Amniotic stem cell (primary cell): Measurements from ENCODE around the gene MSRB1.
"Not testable (repeated sequence)": the region's sequence is repeated elsewhere in the genome, so short reads cannot be mapped to it uniquely, and the experiment has no call there.

Experiments
- DNase-seq: peaks from one replicate; lab custom pipeline; 2025; lab: John Stamatoyannopoulos, UW

The MSRB1 gene

DNA sequence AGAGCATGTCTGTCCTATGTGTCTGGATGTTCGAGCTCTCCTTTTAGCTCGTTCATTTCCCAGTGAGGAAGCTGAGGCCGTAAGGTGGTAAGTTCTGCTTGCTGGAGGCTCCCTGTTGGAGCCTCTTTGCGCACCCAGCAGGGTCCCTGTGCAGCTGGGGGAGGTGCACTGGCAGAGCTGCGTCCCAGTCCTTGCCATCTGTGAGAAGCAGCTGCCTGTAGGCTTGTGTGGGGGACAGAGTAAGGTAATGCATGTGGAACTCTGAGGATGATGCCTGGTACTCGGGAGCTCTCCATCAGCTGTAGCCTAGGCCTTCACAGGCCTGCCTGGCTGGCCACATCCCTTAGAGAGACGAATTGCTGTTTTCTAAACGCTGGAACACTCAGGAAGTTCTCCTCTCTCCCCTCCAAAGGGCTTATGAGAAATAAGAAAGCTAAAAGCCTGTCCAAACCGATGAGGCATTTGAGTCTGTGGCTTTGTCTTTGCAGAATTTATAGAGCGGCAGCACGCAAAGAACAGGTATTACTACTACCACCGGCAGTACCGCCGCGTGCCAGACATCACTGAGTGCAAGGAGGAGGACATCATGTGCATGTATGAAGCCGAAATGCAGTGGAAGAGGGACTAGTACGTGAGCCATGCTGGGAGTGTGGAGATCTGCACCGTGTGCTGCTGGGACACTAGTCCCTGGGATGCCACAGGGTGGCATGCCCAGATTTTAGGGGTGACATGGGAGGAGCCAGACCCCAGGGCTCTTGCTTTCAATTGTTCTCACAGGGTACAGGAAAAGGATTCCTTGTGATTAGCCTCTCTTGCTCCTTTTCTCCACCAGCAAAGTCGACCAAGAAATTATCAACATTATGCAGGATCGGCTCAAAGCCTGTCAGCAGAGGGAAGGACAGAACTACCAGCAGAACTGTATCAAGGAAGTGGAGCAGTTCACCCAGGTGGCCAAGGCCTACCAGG lies 17.9 kb upstream of the MSRB1 start:
- no peak for DNase-seq

- DNase-seq = peak; percentile 52
Measured at GRCh38 chr16:1959269-1960039, 16.5 kb upstream of the MSRB1 start, which contains the start of gene NDUFB10. TSS of gene NDUFB10 (plus strand) at chr16:1959538. CDS start at chr16:1959625, 87 bp downstream.

- DNase-seq = no peak
Measured at GRCh38 chr16:1958715-1959268, 15.8 kb upstream of the MSRB1 start.

GRCh38 chr16:1958143-1958491 lies 15.1 kb upstream of the MSRB1 start:
- DNase-seq = not testable (repeated sequence)

GRCh38 chr16:1957434-1958142 lies 14.6 kb upstream of the MSRB1 start:
- not testable (repeated sequence) for DNase-seq

GRCh38 chr16:1953734-1954133 lies 10.7 kb upstream of the MSRB1 start:
- no peak for DNase-seq

DNA sequence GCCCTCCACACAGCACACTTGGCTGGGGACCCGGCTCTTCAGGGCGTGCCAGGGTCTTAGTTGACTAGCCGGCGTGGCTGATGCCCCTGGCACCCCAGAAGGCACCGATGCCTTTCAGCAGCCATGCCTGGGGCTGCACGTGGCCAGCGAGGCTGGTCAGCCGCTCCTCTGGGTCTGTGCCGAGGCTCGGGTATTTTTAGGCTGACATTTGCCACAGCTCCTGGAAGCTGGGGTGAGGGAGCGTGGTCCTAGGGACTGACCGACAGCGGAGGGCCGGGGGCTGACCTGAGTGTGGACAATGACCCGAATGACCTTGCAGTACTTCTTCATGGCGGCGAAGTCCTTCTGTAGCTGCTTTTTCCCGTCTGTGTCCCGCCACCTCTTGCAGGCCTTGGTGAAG lies 7.6 kb upstream of the MSRB1 start:
- no peak for DNase-seq

DNA sequence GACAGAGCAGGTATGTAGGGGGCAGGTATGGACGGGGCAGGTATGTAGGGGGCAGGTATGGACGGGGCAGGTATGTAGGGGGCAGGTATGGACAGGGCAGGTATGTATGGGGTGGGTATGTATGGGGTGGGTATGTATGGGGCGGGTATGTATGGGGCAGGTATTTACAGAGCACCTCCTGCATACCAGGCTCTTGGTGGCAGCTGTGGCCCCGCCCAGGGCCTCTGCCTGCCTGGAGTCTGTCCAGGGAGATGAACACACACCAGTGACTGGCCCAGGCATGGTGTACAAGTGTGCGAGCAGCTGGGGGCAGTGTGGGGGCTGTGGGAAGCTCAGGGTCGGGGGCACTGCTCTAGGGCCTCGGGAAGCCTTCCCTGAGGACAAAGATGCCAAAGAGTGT lies 7.0 kb upstream of the MSRB1 start:
- DNase-seq = no peak

DNA sequence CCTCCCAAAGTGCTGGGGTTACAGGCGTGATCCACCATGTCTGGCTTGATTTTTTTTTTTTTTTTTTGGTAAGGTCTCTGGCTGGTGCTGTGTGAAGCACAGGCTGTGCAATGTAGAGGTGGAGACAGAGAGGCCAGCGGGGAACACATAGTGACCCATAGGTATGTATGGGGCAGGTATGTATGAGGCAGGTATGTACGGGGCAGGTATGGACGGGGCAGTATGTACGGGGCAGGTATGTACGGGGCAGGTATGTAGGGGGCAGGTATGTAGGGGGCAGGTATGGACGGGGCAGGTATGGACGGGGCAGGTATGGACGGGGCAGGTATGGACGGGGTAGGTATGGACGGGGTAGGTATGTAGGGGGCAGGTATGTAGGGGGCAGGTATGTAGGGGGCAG lies 6.5 kb upstream of the MSRB1 start:
- DNase-seq = no peak

DNA sequence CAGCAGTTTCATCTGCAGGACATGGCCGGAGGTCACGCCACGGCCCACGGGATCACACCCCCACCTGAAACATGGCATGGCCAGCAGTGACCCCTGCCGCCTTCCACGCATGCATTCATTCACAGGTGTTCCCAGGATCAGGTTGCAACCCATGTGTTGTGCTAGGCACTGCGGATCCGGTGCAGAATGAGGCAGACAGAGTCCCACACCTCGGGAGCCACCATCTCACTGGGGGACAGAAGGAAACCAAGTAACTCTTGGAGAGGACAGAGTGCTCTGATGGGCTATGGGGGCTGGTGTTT lies 4.3 kb upstream of the MSRB1 start:
- DNase-seq = no peak

GRCh38 chr16:1946495-1947368 lies 3.7 kb upstream of the MSRB1 start:
- no peak for DNase-seq

- no peak for DNase-seq
Measured at GRCh38 chr16:1945559-1946391, 2.8 kb upstream of the MSRB1 start.

DNA sequence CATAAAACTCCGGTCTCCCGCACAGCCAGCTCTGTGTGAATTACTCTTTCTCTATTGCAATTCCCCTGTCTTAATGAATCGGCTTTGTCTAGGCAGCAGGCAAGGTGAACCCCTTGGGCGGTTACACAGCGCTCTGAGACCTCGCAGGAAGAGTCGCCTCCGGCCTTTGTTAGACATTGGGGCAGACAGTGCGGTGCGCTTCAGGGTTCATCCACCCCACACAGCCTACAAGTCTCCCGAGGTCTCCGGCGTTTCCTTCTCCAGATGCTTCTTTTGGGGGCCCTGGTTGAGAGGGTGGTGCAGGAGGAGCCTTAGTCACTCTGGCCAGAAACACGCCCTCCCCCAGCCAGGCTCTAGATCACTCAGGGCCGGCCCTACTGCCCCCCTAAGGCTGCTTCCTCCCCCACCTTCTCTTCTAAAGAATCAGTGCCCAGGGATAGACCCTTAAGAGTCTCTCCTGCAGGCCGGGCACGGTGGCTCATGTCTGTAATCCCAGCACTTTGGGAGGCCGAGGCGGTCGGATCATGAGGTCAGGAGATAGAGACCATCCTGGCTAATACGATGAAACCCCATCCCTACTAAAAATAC lies 1.7 kb upstream of the MSRB1 start:
- DNase-seq = no peak

- no peak for DNase-seq
Measured at GRCh38 chr16:1942047-1942809, 771 bp downstream of the MSRB1 start.

- no peak for DNase-seq
Measured at GRCh38 chr16:1941162-1942046, 1.6 kb downstream of the MSRB1 start.

DNA sequence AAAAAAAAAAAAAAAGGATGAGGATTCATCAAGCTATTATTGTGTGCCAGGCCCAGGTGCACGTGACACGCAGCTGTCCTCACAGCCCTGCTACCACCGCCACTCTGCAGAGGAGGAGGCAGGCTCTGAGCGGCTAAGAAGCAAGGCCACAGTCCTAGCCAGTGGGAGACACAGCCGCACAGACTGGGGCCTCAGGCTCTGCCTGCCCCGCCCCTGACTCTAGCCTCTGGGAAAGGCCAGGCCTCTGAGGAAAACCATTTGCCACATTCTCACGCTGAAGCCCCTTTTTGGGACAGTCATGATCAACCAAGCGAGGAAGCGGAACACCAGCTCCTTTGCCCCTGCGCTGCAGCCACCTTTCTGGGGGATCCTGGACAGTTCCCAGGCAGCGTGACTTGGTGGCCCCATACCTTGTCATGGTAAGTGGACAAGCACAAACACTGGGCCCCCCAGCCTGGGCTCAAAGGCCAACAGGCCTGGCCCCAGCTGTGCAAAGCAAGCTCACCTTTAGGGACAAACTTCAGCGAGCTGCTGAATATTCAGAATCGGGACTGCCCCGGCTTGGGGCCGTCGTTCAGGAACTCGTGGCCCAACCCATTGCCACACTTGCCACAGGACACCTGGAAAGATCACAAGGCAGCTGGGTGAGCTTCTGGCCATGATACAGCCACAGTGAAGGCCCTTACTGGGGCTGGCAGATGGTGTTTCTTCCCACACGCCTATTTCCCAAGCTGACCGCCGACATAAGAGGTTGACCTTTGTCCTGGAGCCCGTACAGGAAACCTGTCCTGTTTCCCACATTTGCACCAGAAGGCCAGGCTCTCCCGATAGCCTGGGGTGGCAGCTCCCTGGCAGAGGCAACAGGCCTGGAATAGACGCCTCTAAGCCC lies 2.5 kb downstream of the MSRB1 start:
- DNase-seq = no peak

DNA sequence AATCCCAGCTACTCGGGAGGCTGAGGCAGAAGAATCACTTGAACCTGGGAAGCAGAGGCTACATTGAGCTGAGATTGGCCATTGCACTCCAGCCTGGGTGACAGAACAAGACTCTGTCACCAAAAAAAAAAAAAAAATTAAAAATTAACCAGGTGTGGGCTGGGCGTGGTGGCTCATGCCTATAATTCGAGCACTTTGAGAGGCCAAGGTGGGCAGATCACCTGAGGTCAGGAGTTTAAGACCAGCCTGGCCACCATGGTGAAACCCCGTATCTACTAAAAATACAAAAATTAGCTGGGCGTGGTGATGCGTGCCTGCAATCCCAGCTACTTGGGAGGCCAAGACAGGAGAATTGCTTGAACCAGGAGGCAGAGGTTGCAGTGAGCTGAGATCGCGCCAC lies 3.2 kb downstream of the MSRB1 start:
- not testable (repeated sequence) for DNase-seq
